Measurements from ENCODE around the gene VSX1. TPM values are rescaled to one million over a fixed set of nuclear protein-coding genes. Genes with fewer than 3 reads are reported as not detected.

VSX1 gene
- polyA plus RNA-seq, 1 donor (not counting 4 experiments of a cell fraction or from before 2014, with no cell fraction given), result not detected

- Histone ChIP-seq H3K4me1 (ENCODE audit: control insufficient read depth, extremely low read depth, insufficient read depth, low read length) (peaks cover 3% of the 10 kb centered on the region), H3K9me1 (ENCODE audit: control insufficient read depth, extremely low read depth, insufficient read depth, low read length) (no peaks in the 10 kb centered on the region), H3K27ac (ENCODE audit: control insufficient read depth, insufficient read depth, low read length) (no peak overlapping the region), H3K9me3 (ENCODE audit: control insufficient read depth, low read depth, low read length) (no peaks in the 10 kb centered on the region), H4K20me1 (ENCODE audit: control insufficient read depth, extremely low read depth, insufficient read depth, low read length) (no peaks in the 10 kb centered on the region), H3K27me3 (ENCODE audit: control insufficient read depth, extremely low read depth, insufficient read depth, low read length) (peaks cover 70% of the 10 kb centered on the region), H3K36me3 (ENCODE audit: control insufficient read depth in 2 of 2, extremely low read depth in 1 of 2, insufficient read depth in 2 of 2, low read length in 2 of 2) (no peaks in the 10 kb centered on the region), H3K79me2 (ENCODE audit: control insufficient read depth, insufficient read depth, low read length) (no peaks in the 10 kb centered on the region), H3K4me3 (ENCODE audit: control insufficient read depth in 2 of 3, extremely low read depth in 1 of 3, insufficient read depth in 2 of 3, low read depth in 1 of 3, low read length in 3 of 3) (no peak overlapping the region), H3K9ac (ENCODE audit: control insufficient read depth, extremely low read depth, insufficient read depth, low read length) (no peak overlapping the region), H2AFZ (ENCODE audit: control insufficient read depth, low read length) (no peak overlapping the region), H3K4me2 (ENCODE audit: control insufficient read depth, extremely low read depth, insufficient read depth, low read depth, low read length) (no peak overlapping the region)
- dilution Hi-C loops (cut with MboI; ENCODE audit: extremely low pct_ligation_motif_present, low sequenced_read_pairs), result no loop called here
- DNase-seq (ENCODE audit: low read depth, low spot score), result no peak
- no peak for FAIRE-seq
- TF ChIP-seq EZH2 (IDR thresholded peaks at IDR 0.05; ENCODE audit: low read length) (no peak), CTCF (optimal IDR thresholded peaks at IDR 0.05 in 1 of 3, IDR thresholded peaks at IDR 0.05 in 1 of 3, conservative IDR thresholded peaks at IDR 0.05 in 1 of 3; ENCODE audit: extremely low read depth in 1 of 3, insufficient read depth in 2 of 3, low read length in 3 of 3) (no peak)
These were observed 14.6 kb downstream of the VSX1 start for GRCh38 chr20:25067102-25067987.

GRCh38 chr20:25066386-25066785 is 15.6 kb downstream of the VSX1 start:
- dilution Hi-C loops (cut with MboI; ENCODE audit: extremely low pct_ligation_motif_present, low sequenced_read_pairs), result no loop called here
- Histone ChIP-seq H3K36me3 (ENCODE audit: control insufficient read depth in 2 of 2, extremely low read depth in 1 of 2, insufficient read depth in 2 of 2, low read length in 2 of 2) (no peaks in the 10 kb centered on the region), H2AFZ (ENCODE audit: control insufficient read depth, low read length) (no peak overlapping the region), H3K27me3 (ENCODE audit: control insufficient read depth, extremely low read depth, insufficient read depth, low read length) (peaks cover 70% of the 10 kb centered on the region), H3K27ac (ENCODE audit: control insufficient read depth, insufficient read depth, low read length) (no peak overlapping the region), H4K20me1 (ENCODE audit: control insufficient read depth, extremely low read depth, insufficient read depth, low read length) (no peaks in the 10 kb centered on the region), H3K9me1 (ENCODE audit: control insufficient read depth, extremely low read depth, insufficient read depth, low read length) (no peaks in the 10 kb centered on the region), H3K79me2 (ENCODE audit: control insufficient read depth, insufficient read depth, low read length) (no peaks in the 10 kb centered on the region), H3K4me2 (ENCODE audit: control insufficient read depth, extremely low read depth, insufficient read depth, low read depth, low read length) (no peak overlapping the region), H3K4me1 (ENCODE audit: control insufficient read depth, extremely low read depth, insufficient read depth, low read length) (no peaks in the 10 kb centered on the region), H3K9me3 (ENCODE audit: control insufficient read depth, low read depth, low read length) (no peaks in the 10 kb centered on the region), H3K9ac (ENCODE audit: control insufficient read depth, extremely low read depth, insufficient read depth, low read length) (no peak overlapping the region), H3K4me3 (ENCODE audit: control insufficient read depth in 2 of 3, extremely low read depth in 1 of 3, insufficient read depth in 2 of 3, low read depth in 1 of 3, low read length in 3 of 3) (no peak overlapping the region)
- no peak for FAIRE-seq
- DNase-seq (ENCODE audit: low read depth, low spot score), result no peak
- TF ChIP-seq EZH2 (IDR thresholded peaks at IDR 0.05; ENCODE audit: low read length), result no peak
- TF ChIP-seq CTCF (optimal IDR thresholded peaks at IDR 0.05 in 1 of 3, IDR thresholded peaks at IDR 0.05 in 1 of 3, conservative IDR thresholded peaks at IDR 0.05 in 1 of 3; ENCODE audit: extremely low read depth in 1 of 3, insufficient read depth in 2 of 3, low read length in 3 of 3), result no peak
